B cell (primary cell): ENCODE data around the gene ICA1. TPM values are rescaled to one million over a fixed set of nuclear protein-coding genes. Genes with fewer than 3 reads are reported as not detected.

ENCODE experiments used
- ATAC-seq: fragments of 200-7000 bp; cut with Tn5 transposase; one replicate; pipeline ENCODE4 v1.10.0; 2021; ENCODE audit warnings: low read depth, mild to moderate bottlenecking, moderate number of reproducible peaks, moderate library complexity
- CTCF ChIA-PET: fragments of 350-600 bp; sonication (Branson Sonifier 250); formaldehyde crosslinking; loops from one replicate; lab custom pipeline; 2021; ENCODE audit warnings: antibody characterized with exemption, inconsistent platforms; lab: Charles Lee
- POLR2A ChIA-PET: fragments of 350-600 bp; sonication (Branson Sonifier 250); formaldehyde crosslinking; loops from one replicate; lab custom pipeline; 2021; ENCODE audit warnings: antibody characterized with exemption; lab: Charles Lee
- DNase-seq: peaks from one replicate; pipeline ENCODE4 v3.0.0; 2013
- H2AFZ ChIP-seq: 2 replicates; pipeline ENCODE4 v1.6.1; 2012; ENCODE audit warnings: mild to moderate bottlenecking, low read depth, low read length; ENCODE audit not compliant: insufficient read depth, poor library complexity, severe bottlenecking
- H3K27ac ChIP-seq, 2 donors: 1 replicate in 1 of 2; 2 replicates in 1 of 2; pipeline ENCODE4 v1.5.1; 2012 to 2013; ENCODE audit warnings: low read length in 2 of 2, mild to moderate bottlenecking in 2 of 2, moderate library complexity in 1 of 2
- H3K27me3 ChIP-seq, 4 experiments: fragments of 200-600 bp in 1 of 4; sonication (generic) in 1 of 4; replicated peaks in 1 of 4; 1 replicate in 2 of 4; 2 replicates in 2 of 4; pipeline versions ENCODE4 v1.6.1 to v1.7.0; 2013 to 2016; ENCODE audit warnings: low read length in 3 of 4, mild to moderate bottlenecking in 2 of 4, mixed read lengths in 1 of 4, moderate library complexity in 1 of 4; ENCODE audit not compliant: insufficient read depth in 4 of 4, control insufficient read depth in 3 of 4; ENCODE audit errors: control extremely low read depth in 1 of 4
- H3K36me3 ChIP-seq, 2 experiments: replicated peaks in 1 of 2; 1 replicate in 1 of 2; 2 replicates in 1 of 2; pipeline versions ENCODE4 v1.6.1 to v1.7.1; 2013; ENCODE audit warnings: low read length in 1 of 2; ENCODE audit not compliant: insufficient read depth in 2 of 2, control insufficient read depth in 1 of 2; ENCODE audit errors: control extremely low read depth in 1 of 2, extremely low read depth in 1 of 2
- H3K4me1 ChIP-seq, 2 donors: fragments of 200-600 bp in 1 of 2; sonication (generic) in 1 of 2; 1 replicate in 1 of 2; 2 replicates in 1 of 2; pipeline versions ENCODE4 v1.5.1 to v1.6.1; 2013 to 2017; ENCODE audit warnings: low read length in 2 of 2; ENCODE audit not compliant: control insufficient read depth in 2 of 2, insufficient read depth in 2 of 2
- H3K4me2 ChIP-seq: replicated peaks from 2 replicates; pipeline ENCODE3; 2012; ENCODE audit warnings: mild to moderate bottlenecking, low read depth, low read length; ENCODE audit not compliant: poor library complexity, severe bottlenecking
- H3K4me3 ChIP-seq, 5 experiments: fragments of 200-600 bp in 1 of 5; sonication (generic) in 1 of 5; 1 replicate in 3 of 5; 2 replicates in 2 of 5; pipeline versions ENCODE4 v1.5.1 to v1.7.0; 2011 to 2016; ENCODE audit warnings: low read length in 4 of 5, mild to moderate bottlenecking in 4 of 5, low read depth in 2 of 5, control low read depth in 1 of 5, moderate library complexity in 1 of 5; ENCODE audit not compliant: insufficient read depth in 1 of 5; ENCODE audit errors: control extremely low read depth in 1 of 5, extremely low read depth in 1 of 5
- H3K79me2 ChIP-seq: fragments of 200-600 bp; sonication (generic); one replicate; pipeline ENCODE4 v1.6.0; 2016; ENCODE audit warnings: low read length; ENCODE audit not compliant: control insufficient read depth, insufficient read depth
- H3K9ac ChIP-seq: fragments of 200-600 bp; sonication (generic); 2 replicates; pipeline ENCODE4 v1.6.1; 2017; ENCODE audit warnings: mild to moderate bottlenecking, low read length, moderate library complexity
- H3K9me3 ChIP-seq, 3 donors: one replicate each; pipeline versions ENCODE4 v1.6.1 to v1.7.1; 2013; ENCODE audit warnings: low read length in 2 of 3; ENCODE audit not compliant: control insufficient read depth in 2 of 3, insufficient read depth in 1 of 3; ENCODE audit errors: control extremely low read depth in 1 of 3
- H4K20me1 ChIP-seq: 2 replicates; pipeline ENCODE4 v1.6.0; 2012; ENCODE audit warnings: mild to moderate bottlenecking, low read length; ENCODE audit not compliant: insufficient read depth, control insufficient read depth, poor library complexity, severe bottlenecking
- H3K27ac Mint-ChIP-seq: one replicate; pipeline ENCODE4 v1.8.0; 2021; ENCODE audit warnings: mixed read lengths
- H3K27me3 Mint-ChIP-seq: one replicate; pipeline ENCODE4 v1.8.0; 2021; ENCODE audit warnings: mixed read lengths
- H3K4me1 Mint-ChIP-seq: one replicate; pipeline ENCODE4 v1.8.0; 2021; ENCODE audit warnings: mixed read lengths
- H3K4me3 Mint-ChIP-seq: one replicate; pipeline ENCODE4 v1.8.0; 2021; ENCODE audit warnings: mixed read lengths
- H3K9me3 Mint-ChIP-seq: one replicate; pipeline ENCODE4 v1.8.0; 2022; ENCODE audit warnings: mixed read lengths; ENCODE audit not compliant: insufficient read depth
- EZH2 ChIP-seq: IDR thresholded peaks from 2 replicates; pipeline ENCODE4 v1.6.1; 2012; ENCODE audit warnings: borderline replicate concordance, low read depth, mild to moderate bottlenecking, moderate library complexity, low read length; ENCODE audit not compliant: insufficient read depth, poor library complexity, severe bottlenecking
- WGBS: methylation state at CpG from one replicate; pipeline ENCODE4 v1.1.5; 2013; ENCODE audit warnings: missing lambda C conversion rate; ENCODE audit not compliant: insufficient coverage; 5-methylcytosine and 5-hydroxymethylcytosine counted together
- intact Hi-C: fragments of 100-400 bp; cut with micrococcal nuclease; formaldehyde crosslinking; loops from one replicate; pipeline ENCODE4 v1.10.0; 2022
- polyA plus RNA-seq: library from polyadenylated mRNA; depleted of rRNA; stranded (reverse); fragments of >200 nt; gene quantifications from 2 replicates; pipeline ENCODE4 v1.2.3, GENCODE V29; 2012
- total RNA-seq, 2 donors: library from RNA; stranded (reverse); fragments of 120-200 nt in 1 of 2; gene quantifications; 1 replicate in 1 of 2; 2 replicates in 1 of 2; pipeline versions ENCODE4 v1.2.3 to v1.2.4, GENCODE V29; 2013 to 2022
- TF ChIP-seq, protein P1 (sequence below): fragments of 200-600 bp; IDR thresholded peaks from one replicate; pipeline ENCODE4 v1.8.0; 2022; ENCODE audit warnings: antibody characterized with exemption, mild to moderate bottlenecking

Gene ICA1
- total and polyA plus RNA-seq, 2 donors (not counting 1 experiment from before 2014, with no cell fraction given): 0.03 TPM; not detected in 1

DNA sequence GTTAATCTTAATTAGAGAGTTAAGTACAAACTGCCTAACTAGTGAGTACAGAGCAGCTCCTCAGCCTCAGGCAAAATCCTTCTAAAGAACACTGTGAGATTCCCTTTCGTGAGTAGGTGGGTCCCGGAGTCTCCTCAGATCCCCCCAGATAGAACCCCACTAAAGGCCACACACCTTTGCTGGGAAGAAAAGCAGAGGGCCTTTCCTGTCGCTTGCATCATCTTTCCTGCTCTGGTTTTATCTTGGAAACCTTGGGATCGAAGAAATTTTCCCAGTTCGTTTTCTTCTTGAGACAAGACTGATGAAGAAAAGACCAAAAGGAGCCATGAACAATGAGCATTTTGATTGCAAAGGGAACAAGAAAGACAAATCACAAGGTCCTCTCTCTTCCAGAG is 40.9 kb downstream of the ICA1 start:
- intact Hi-C loops: no loop called here
- Histone ChIP-seq H3K4me1 (no peaks in the 10 kb centered on the region), H3K27ac (no peak overlapping the region), H3K27me3 (peaks cover 0 to 3% (median 0%) of the 10 kb centered on the region in 4 experiments), H4K20me1 (no peaks in the 10 kb centered on the region), H3K4me2 (no peak overlapping the region), H3K4me3 (no peak overlapping the region), H3K9me3 (no peaks in the 10 kb centered on the region), H2AFZ (no peak overlapping the region), H3K9ac (no peak overlapping the region), H3K36me3 (no peaks in the 10 kb centered on the region), H3K79me2 (no peaks in the 10 kb centered on the region)
- Mint-ChIP-seq H3K4me1 (peaks cover 2% of the 10 kb centered on the region), H3K27me3 (peaks cover 6% of the 10 kb centered on the region), H3K9me3 (no peaks in the 10 kb centered on the region), H3K4me3 (no peak overlapping the region), H3K27ac (no peak overlapping the region)
- no peak for TF ChIP-seq EZH2
- TF ChIP-seq, protein P1, sequence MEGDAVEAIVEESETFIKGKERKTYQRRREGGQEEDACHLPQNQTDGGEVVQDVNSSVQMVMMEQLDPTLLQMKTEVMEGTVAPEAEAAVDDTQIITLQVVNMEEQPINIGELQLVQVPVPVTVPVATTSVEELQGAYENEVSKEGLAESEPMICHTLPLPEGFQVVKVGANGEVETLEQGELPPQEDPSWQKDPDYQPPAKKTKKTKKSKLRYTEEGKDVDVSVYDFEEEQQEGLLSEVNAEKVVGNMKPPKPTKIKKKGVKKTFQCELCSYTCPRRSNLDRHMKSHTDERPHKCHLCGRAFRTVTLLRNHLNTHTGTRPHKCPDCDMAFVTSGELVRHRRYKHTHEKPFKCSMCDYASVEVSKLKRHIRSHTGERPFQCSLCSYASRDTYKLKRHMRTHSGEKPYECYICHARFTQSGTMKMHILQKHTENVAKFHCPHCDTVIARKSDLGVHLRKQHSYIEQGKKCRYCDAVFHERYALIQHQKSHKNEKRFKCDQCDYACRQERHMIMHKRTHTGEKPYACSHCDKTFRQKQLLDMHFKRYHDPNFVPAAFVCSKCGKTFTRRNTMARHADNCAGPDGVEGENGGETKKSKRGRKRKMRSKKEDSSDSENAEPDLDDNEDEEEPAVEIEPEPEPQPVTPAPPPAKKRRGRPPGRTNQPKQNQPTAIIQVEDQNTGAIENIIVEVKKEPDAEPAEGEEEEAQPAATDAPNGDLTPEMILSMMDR: no peak
- POLR2A ChIA-PET: no interaction called here
- 98% methylated on average over 5 of the region's 5 CpGs for WGBS
- CTCF ChIA-PET: interaction anchor here (0.9 kb wide), 1 partner anchor 8 kb away, joined by 4 read pairs; no protein-coding TSS in a partner anchor
- no peak for DNase-seq
- ATAC-seq: no peak

DNA sequence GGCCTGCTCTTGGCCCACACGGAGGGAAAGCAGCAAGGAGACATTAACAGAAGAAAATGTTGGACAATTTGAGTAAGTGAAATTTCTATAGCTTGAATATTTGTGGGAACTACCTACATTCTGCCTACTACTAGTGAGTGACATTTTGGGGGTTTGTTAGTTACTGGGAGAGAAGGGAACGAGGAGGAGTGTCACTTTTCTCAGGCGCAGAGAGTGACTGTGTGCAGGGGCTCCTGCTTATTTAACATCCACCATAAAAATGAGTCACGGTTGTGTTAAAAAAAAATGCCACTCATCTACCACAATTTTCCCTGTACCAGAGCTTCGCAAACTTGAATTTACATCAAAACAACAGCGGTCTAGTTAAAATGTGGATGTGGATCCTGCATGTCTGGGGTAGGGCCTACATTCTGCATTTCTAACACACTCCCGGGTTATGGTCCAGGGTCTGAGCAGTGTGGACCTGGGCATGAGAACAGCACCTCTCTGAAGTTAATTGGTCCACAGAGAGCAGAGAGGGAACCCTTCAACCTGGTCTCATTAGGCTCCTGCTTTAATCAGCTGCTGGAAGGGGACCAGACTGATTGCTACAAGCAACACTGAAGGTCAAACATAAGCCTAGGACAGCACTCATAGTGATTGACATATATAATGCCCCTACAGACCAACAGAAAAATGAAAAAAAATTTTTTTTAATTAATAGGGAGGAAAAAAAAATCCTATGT is 41.4 kb downstream of the ICA1 start:
- H3K36me3 ChIP-seq: no peaks in the 10 kb centered on the region
- DNase-seq (no peak), ATAC-seq (no peak)
- no peak overlapping the region for H3K4me2 ChIP-seq
- no peak overlapping the region for H3K27ac ChIP-seq
- no peak overlapping the region for H3K27ac Mint-ChIP-seq
- 100% methylated on average over 1 of the region's 7 CpGs for WGBS
- no peaks in the 10 kb centered on the region for H3K9me3 Mint-ChIP-seq
- no peaks in the 10 kb centered on the region for H4K20me1 ChIP-seq
- H2AFZ ChIP-seq: no peak overlapping the region
- H3K9me3 ChIP-seq: no peaks in the 10 kb centered on the region
- peaks cover 5% of the 10 kb centered on the region for H3K27me3 Mint-ChIP-seq
- H3K4me1 Mint-ChIP-seq: peaks cover 2% of the 10 kb centered on the region
- H3K9ac ChIP-seq: no peak overlapping the region
- peaks cover 0 to 3% (median 0%) of the 10 kb centered on the region in 4 experiments for H3K27me3 ChIP-seq
- intact Hi-C loops: no loop called here
- H3K79me2 ChIP-seq: no peaks in the 10 kb centered on the region
- CTCF ChIA-PET: interaction anchor here (0.9 to 2.2 kb wide), 2 partner anchors 8 to 626 kb away, joined by 4 to 9 read pairs; no protein-coding TSS in a partner anchor
- H3K4me1 ChIP-seq: no peaks in the 10 kb centered on the region
- POLR2A ChIA-PET: no interaction called here
- TF ChIP-seq, protein P1: no peak
- no peak for TF ChIP-seq EZH2
- H3K4me3 Mint-ChIP-seq: no peak overlapping the region
- no peak overlapping the region for H3K4me3 ChIP-seq
